ENCODE data around the gene PCDHA5. TPM values are rescaled to one million over a fixed set of nuclear protein-coding genes. Genes with fewer than 3 reads are reported as not detected.
"Not testable (repeated sequence)": the region's sequence is repeated elsewhere in the genome, so short reads cannot be mapped to it uniquely, and the experiment has no call there.

Gene PCDHA5
- polyA plus RNA-seq, 1 donor (not counting 4 experiments of a cell fraction or from before 2014, with no cell fraction given): not detected

GRCh38 chr5:140808889-140809291 is 12.5 kb upstream of the PCDHA5 start:
- dilution Hi-C loops (cut with MboI; ENCODE audit: extremely low pct_ligation_motif_present, low sequenced_read_pairs): no loop called here
- TF ChIP-seq CTCF (optimal IDR thresholded peaks at IDR 0.05 in 1 of 3, IDR thresholded peaks at IDR 0.05 in 1 of 3, conservative IDR thresholded peaks at IDR 0.05 in 1 of 3; ENCODE audit: extremely low read depth in 1 of 3, insufficient read depth in 2 of 3, low read length in 3 of 3) (no peak), EZH2 (IDR thresholded peaks at IDR 0.05; ENCODE audit: low read length) (no peak)
- no peaks in the 10 kb centered on the region for H3K79me2 ChIP-seq (ENCODE audit: control insufficient read depth, insufficient read depth, low read length)
- H3K27me3 ChIP-seq (ENCODE audit: control insufficient read depth, extremely low read depth, insufficient read depth, low read length): no peaks in the 10 kb centered on the region
- H3K4me2 ChIP-seq (ENCODE audit: control insufficient read depth, extremely low read depth, insufficient read depth, low read depth, low read length): no peak overlapping the region
- H3K9ac ChIP-seq (ENCODE audit: control insufficient read depth, extremely low read depth, insufficient read depth, low read length): no peak overlapping the region
- DNase-seq (ENCODE audit: low read depth, low spot score) (no peak), FAIRE-seq (no peak)
- no peaks in the 10 kb centered on the region for H3K9me1 ChIP-seq (ENCODE audit: control insufficient read depth, extremely low read depth, insufficient read depth, low read length)
- no peak overlapping the region for H3K4me3 ChIP-seq (ENCODE audit: control insufficient read depth in 2 of 3, extremely low read depth in 1 of 3, insufficient read depth in 2 of 3, low read depth in 1 of 3, low read length in 3 of 3)
- H4K20me1 ChIP-seq (ENCODE audit: control insufficient read depth, extremely low read depth, insufficient read depth, low read length): no peaks in the 10 kb centered on the region
- no peak overlapping the region for H2AFZ ChIP-seq (ENCODE audit: control insufficient read depth, low read length)
- no peaks in the 10 kb centered on the region for H3K36me3 ChIP-seq (ENCODE audit: control insufficient read depth in 2 of 2, extremely low read depth in 1 of 2, insufficient read depth in 2 of 2, low read length in 2 of 2)
- H3K9me3 ChIP-seq (ENCODE audit: control insufficient read depth, low read depth, low read length): peaks cover 2% of the 10 kb centered on the region
- no peaks in the 10 kb centered on the region for H3K4me1 ChIP-seq (ENCODE audit: control insufficient read depth, extremely low read depth, insufficient read depth, low read length)
- no peak overlapping the region for H3K27ac ChIP-seq (ENCODE audit: control insufficient read depth, insufficient read depth, low read length)

- dilution Hi-C loops (cut with MboI; ENCODE audit: extremely low pct_ligation_motif_present, low sequenced_read_pairs): no loop called here
- Histone ChIP-seq H3K4me1 (ENCODE audit: control insufficient read depth, extremely low read depth, insufficient read depth, low read length) (no peaks in the 10 kb centered on the region), H3K4me3 (ENCODE audit: control insufficient read depth in 2 of 3, extremely low read depth in 1 of 3, insufficient read depth in 2 of 3, low read depth in 1 of 3, low read length in 3 of 3) (no peak overlapping the region), H3K36me3 (ENCODE audit: control insufficient read depth in 2 of 2, extremely low read depth in 1 of 2, insufficient read depth in 2 of 2, low read length in 2 of 2) (no peaks in the 10 kb centered on the region), H3K79me2 (ENCODE audit: control insufficient read depth, insufficient read depth, low read length) (no peaks in the 10 kb centered on the region), H3K9me1 (ENCODE audit: control insufficient read depth, extremely low read depth, insufficient read depth, low read length) (no peaks in the 10 kb centered on the region), H3K27me3 (ENCODE audit: control insufficient read depth, extremely low read depth, insufficient read depth, low read length) (no peaks in the 10 kb centered on the region), H3K9me3 (ENCODE audit: control insufficient read depth, low read depth, low read length) (peaks cover 9% of the 10 kb centered on the region), H3K4me2 (ENCODE audit: control insufficient read depth, extremely low read depth, insufficient read depth, low read depth, low read length) (no peak overlapping the region), H3K27ac (ENCODE audit: control insufficient read depth, insufficient read depth, low read length) (no peak overlapping the region), H2AFZ (ENCODE audit: control insufficient read depth, low read length) (no peak overlapping the region), H3K9ac (ENCODE audit: control insufficient read depth, extremely low read depth, insufficient read depth, low read length) (no peak overlapping the region), H4K20me1 (ENCODE audit: control insufficient read depth, extremely low read depth, insufficient read depth, low read length) (no peaks in the 10 kb centered on the region)
- TF ChIP-seq EZH2 (IDR thresholded peaks at IDR 0.05; ENCODE audit: low read length) (no peak), CTCF (optimal IDR thresholded peaks at IDR 0.05 in 1 of 3, IDR thresholded peaks at IDR 0.05 in 1 of 3, conservative IDR thresholded peaks at IDR 0.05 in 1 of 3; ENCODE audit: extremely low read depth in 1 of 3, insufficient read depth in 2 of 3, low read length in 3 of 3) (no peak)
- FAIRE-seq (no peak), DNase-seq (ENCODE audit: low read depth, low spot score) (no peak)
These were observed 842 bp downstream of the PCDHA5 start for GRCh38 chr5:140822281-140822629.

GRCh38 chr5:140822969-140823368 is 1.6 kb downstream of the PCDHA5 start:
- H3K4me3 ChIP-seq (ENCODE audit: control insufficient read depth in 2 of 3, extremely low read depth in 1 of 3, insufficient read depth in 2 of 3, low read depth in 1 of 3, low read length in 3 of 3); H3K36me3 ChIP-seq (ENCODE audit: control insufficient read depth in 2 of 2, extremely low read depth in 1 of 2, insufficient read depth in 2 of 2, low read length in 2 of 2); H3K9me3 ChIP-seq (ENCODE audit: control insufficient read depth, low read depth, low read length); DNase-seq (ENCODE audit: low read depth, low spot score); H3K9ac ChIP-seq (ENCODE audit: control insufficient read depth, extremely low read depth, insufficient read depth, low read length); H3K4me2 ChIP-seq (ENCODE audit: control insufficient read depth, extremely low read depth, insufficient read depth, low read depth, low read length); H3K79me2 ChIP-seq (ENCODE audit: control insufficient read depth, insufficient read depth, low read length); FAIRE-seq; H3K9me1 ChIP-seq (ENCODE audit: control insufficient read depth, extremely low read depth, insufficient read depth, low read length); H3K27ac ChIP-seq (ENCODE audit: control insufficient read depth, insufficient read depth, low read length); H4K20me1 ChIP-seq (ENCODE audit: control insufficient read depth, extremely low read depth, insufficient read depth, low read length); H3K4me1 ChIP-seq (ENCODE audit: control insufficient read depth, extremely low read depth, insufficient read depth, low read length); H3K27me3 ChIP-seq (ENCODE audit: control insufficient read depth, extremely low read depth, insufficient read depth, low read length); H2AFZ ChIP-seq (ENCODE audit: control insufficient read depth, low read length); dilution Hi-C loops (cut with MboI; ENCODE audit: extremely low pct_ligation_motif_present, low sequenced_read_pairs): not testable (repeated sequence)

All from keratinocyte (primary cell).